Osteoblast (primary cell): ENCODE data around the gene UBTD2. TPM values are rescaled to one million over a fixed set of nuclear protein-coding genes. Genes with fewer than 3 reads are reported as not detected.
"Not testable (repeated sequence)": the region's sequence is repeated elsewhere in the genome, so short reads cannot be mapped to it uniquely, and the experiment has no call there.

Experiments
- DNase-seq: peaks from one replicate; pipeline ENCODE4 v3.0.0; 2011; ENCODE audit warnings: low spot score, mixed read lengths; ENCODE audit not compliant: insufficient read length; ENCODE audit errors: missing footprints
- H2AFZ ChIP-seq: 2 replicates; pipeline ENCODE4 v1.6.0; 2011; ENCODE audit warnings: mild to moderate bottlenecking, low read length
- H3K27ac ChIP-seq: 2 replicates; pipeline ENCODE4 v1.5.1; 2011; ENCODE audit warnings: mild to moderate bottlenecking, low read depth, low read length, moderate library complexity
- H3K27me3 ChIP-seq: 2 replicates; pipeline ENCODE4 v1.6.0; 2012; ENCODE audit warnings: mild to moderate bottlenecking, control low read depth, inconsistent platforms, low read length, moderate library complexity; ENCODE audit not compliant: insufficient read depth
- H3K36me3 ChIP-seq: 2 replicates; pipeline ENCODE4 v1.5.1; 2011; ENCODE audit warnings: mild to moderate bottlenecking, low read length, control low read depth, moderate library complexity; ENCODE audit not compliant: insufficient read depth
- H3K4me1 ChIP-seq: 2 replicates; pipeline ENCODE4 v1.5.1; 2011; ENCODE audit warnings: mild to moderate bottlenecking, low read length, control low read depth, moderate library complexity; ENCODE audit not compliant: insufficient read depth
- H3K4me2 ChIP-seq: 2 replicates; pipeline ENCODE4 v1.6.0; 2011; ENCODE audit warnings: mild to moderate bottlenecking, low read length; ENCODE audit not compliant: insufficient read depth
- H3K4me3 ChIP-seq: fragments of 200-600 bp; sonication (generic); 3 replicates; pipeline ENCODE4 v1.5.1; 2012; ENCODE audit warnings: mild to moderate bottlenecking, low read length, inconsistent platforms; ENCODE audit not compliant: insufficient read depth
- H3K79me2 ChIP-seq: 2 replicates; pipeline ENCODE4 v1.6.0; 2012; ENCODE audit warnings: mild to moderate bottlenecking, low read length, control low read depth, inconsistent platforms; ENCODE audit not compliant: insufficient read depth
- H3K9me3 ChIP-seq: 2 replicates; pipeline ENCODE4 v1.5.1; 2011; ENCODE audit warnings: low read depth, low read length, control low read depth
- H4K20me1 ChIP-seq: 2 replicates; pipeline ENCODE4 v1.6.0; 2012; ENCODE audit warnings: mild to moderate bottlenecking, low read length, control low read depth; ENCODE audit not compliant: insufficient read depth
- total RNA-seq: library from RNA; depleted of rRNA; stranded (reverse); fragments of >200 nt; gene quantifications from 2 replicates; pipeline ENCODE4 v1.2.3, GENCODE V29; 2012
- TF ChIP-seq, protein P1 (sequence below): IDR thresholded peaks from 2 replicates; pipeline ENCODE4 v1.5.1; 2011; ENCODE audit warnings: mild to moderate bottlenecking, low read depth, low read length, moderate library complexity; ENCODE audit errors: extremely low read depth

Gene UBTD2
- total RNA-seq, 1 donor = 37.6 TPM

DNA sequence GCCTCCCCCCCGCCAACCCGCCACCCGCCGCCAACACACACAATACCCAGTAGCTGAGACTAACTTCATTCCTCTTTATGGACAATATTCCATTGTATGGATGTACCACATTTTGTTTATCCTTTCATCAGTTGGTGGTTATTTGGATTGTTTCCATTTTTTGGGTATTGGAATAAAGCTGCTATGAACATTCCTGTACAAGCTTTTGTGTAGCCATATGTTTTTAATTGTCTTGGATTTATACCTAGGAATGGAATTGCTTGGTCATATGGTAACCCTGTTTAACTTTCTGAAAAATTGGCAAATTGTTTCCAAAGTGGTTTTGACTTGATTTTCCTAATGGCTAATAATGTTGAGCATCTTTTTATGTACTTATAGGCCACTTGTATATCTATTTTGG lies 4.9 kb upstream of the UBTD2 start:
- H3K4me2 ChIP-seq = no peak overlapping the region
- H3K9me3 ChIP-seq = no peaks in the 10 kb centered on the region
- no peaks in the 10 kb centered on the region for H3K27me3 ChIP-seq
- H3K4me1 ChIP-seq = peaks cover 3% of the 10 kb centered on the region
- H3K79me2 ChIP-seq = no peaks in the 10 kb centered on the region
- H3K36me3 ChIP-seq = no peaks in the 10 kb centered on the region
- no peaks in the 10 kb centered on the region for H4K20me1 ChIP-seq
- no peak overlapping the region for H3K27ac ChIP-seq
- no peak for DNase-seq
- no peak overlapping the region for H3K4me3 ChIP-seq
- H2AFZ ChIP-seq = no peak overlapping the region
- TF ChIP-seq, protein P1, sequence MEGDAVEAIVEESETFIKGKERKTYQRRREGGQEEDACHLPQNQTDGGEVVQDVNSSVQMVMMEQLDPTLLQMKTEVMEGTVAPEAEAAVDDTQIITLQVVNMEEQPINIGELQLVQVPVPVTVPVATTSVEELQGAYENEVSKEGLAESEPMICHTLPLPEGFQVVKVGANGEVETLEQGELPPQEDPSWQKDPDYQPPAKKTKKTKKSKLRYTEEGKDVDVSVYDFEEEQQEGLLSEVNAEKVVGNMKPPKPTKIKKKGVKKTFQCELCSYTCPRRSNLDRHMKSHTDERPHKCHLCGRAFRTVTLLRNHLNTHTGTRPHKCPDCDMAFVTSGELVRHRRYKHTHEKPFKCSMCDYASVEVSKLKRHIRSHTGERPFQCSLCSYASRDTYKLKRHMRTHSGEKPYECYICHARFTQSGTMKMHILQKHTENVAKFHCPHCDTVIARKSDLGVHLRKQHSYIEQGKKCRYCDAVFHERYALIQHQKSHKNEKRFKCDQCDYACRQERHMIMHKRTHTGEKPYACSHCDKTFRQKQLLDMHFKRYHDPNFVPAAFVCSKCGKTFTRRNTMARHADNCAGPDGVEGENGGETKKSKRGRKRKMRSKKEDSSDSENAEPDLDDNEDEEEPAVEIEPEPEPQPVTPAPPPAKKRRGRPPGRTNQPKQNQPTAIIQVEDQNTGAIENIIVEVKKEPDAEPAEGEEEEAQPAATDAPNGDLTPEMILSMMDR = no peak

DNA sequence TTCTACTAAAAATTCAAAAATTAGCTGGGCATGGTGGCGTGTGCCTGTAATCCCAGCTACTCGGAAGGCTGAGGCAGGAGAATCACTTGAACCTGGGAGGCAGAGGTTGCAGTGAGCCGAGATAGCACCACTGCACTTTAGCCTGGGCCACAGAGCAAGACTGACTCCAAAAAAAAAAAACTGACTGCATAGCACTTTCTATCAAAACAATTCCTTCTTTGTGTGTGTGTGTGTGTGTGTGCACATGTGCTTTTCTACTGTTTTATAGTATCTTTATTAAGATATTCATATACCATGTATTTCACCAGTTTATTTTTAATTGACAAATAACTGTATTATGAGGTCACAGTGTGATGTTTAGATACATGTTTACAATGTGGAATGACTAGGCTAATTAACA lies 3.6 kb upstream of the UBTD2 start:
- H3K27me3 ChIP-seq, H4K20me1 ChIP-seq, H3K27ac ChIP-seq, H3K4me1 ChIP-seq, H3K36me3 ChIP-seq, H2AFZ ChIP-seq, H3K9me3 ChIP-seq, DNase-seq, H3K4me2 ChIP-seq, H3K4me3 ChIP-seq: not testable (repeated sequence)
- H3K79me2 ChIP-seq = peaks cover 11% of the 10 kb centered on the region

DNA sequence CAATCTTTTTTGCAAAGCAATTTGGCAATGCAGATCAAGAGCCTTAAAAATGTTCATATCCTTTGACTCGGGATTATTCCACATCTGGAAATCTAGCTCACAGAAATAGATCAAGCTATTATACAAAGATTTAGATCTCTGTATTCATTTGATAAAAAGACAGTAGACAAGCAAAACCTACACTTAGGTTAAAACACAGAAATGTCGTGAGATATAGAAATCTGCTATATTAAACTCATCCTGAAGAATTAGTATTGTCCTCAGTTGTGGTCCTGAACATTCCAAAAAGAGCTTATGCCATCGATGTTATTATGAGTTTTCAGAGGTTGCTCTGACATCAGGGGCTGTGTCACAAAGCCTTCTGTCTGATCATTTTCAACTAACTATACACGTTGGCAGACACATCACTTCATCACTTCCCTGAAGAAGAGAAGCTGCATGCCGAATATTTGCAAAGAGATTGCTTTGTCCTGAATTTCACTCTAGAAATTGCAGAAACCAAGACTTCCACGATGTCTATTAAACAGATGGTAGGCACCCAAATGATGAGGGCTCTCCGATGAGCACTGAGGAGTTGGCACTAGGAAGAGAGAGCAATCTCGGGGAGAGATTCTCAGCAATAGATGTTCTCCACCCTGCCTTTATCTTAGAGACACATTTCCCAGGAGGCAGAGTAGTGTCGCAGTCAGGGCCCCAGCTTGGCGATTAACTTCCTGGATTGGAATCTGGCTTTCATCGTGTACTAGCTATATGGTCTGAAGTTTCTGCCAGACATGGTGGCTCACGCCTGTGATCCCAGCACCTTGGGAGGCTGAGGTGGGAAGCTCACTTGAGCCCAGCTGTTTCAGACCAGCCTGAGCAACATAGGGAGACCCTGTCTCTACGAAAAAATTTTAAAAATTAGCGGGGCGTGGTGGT lies 1.9 kb upstream of the UBTD2 start:
- no peaks in the 10 kb centered on the region for H3K9me3 ChIP-seq
- no peaks in the 10 kb centered on the region for H3K36me3 ChIP-seq
- no peak overlapping the region for H3K4me3 ChIP-seq
- peaks cover 18% of the 10 kb centered on the region for H3K4me1 ChIP-seq
- no peak overlapping the region for H2AFZ ChIP-seq
- H3K27ac ChIP-seq = no peak overlapping the region
- no peaks in the 10 kb centered on the region for H3K27me3 ChIP-seq
- peaks cover 28% of the 10 kb centered on the region for H3K79me2 ChIP-seq
- DNase-seq = peak; percentile 79
- H3K4me2 ChIP-seq = peak overlapping the region; percentile 88
- TF ChIP-seq, protein P1 = no peak
- H4K20me1 ChIP-seq = peaks cover 21% of the 10 kb centered on the region

DNA sequence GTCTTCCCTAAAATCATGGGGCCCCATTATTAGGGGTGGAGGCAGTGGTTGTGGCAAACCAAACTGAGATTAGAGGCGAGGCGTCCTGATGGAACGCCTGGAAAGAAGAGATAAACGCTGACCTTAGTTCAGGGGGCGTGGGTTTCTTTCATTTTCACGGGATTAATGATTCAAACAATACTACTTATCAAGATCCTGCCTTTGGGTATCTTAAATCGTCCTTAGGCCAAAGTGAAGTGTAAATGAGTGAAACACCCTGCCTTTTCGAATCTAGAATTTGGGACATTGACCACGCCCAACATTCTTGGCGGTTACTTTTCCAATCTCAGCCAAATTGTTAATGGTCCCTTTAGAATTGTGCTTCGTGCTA lies 1.0 kb upstream of the UBTD2 start:
- TF ChIP-seq, protein P1 = no peak
- Histone ChIP-seq H3K4me2 (peak overlapping the region; percentile 88), H3K9me3 (no peaks in the 10 kb centered on the region), H3K27ac (peak overlapping the region; percentile 3), H3K4me1 (peaks cover 18% of the 10 kb centered on the region), H3K79me2 (peaks cover 37% of the 10 kb centered on the region), H3K36me3 (no peaks in the 10 kb centered on the region), H4K20me1 (peaks cover 27% of the 10 kb centered on the region), H2AFZ (peak overlapping the region; percentile 89), H3K27me3 (no peaks in the 10 kb centered on the region), H3K4me3 (peak overlapping the region; percentile 95)
- DNase-seq = peak; percentile 77
